Hematopoietic multipotent progenitor cell treated with erythropoietin and hydrocortisone succinate and interleukin-3 and kit ligand, for 15 days (in vitro differentiated cells): ENCODE data around the gene HOXA5.

ENCODE experiments used
- DNase-seq: peaks from one replicate; pipeline ENCODE4 v3.0.0-alpha.2; 2015; ENCODE audit warnings: low spot score

HOXA5 gene

DNA sequence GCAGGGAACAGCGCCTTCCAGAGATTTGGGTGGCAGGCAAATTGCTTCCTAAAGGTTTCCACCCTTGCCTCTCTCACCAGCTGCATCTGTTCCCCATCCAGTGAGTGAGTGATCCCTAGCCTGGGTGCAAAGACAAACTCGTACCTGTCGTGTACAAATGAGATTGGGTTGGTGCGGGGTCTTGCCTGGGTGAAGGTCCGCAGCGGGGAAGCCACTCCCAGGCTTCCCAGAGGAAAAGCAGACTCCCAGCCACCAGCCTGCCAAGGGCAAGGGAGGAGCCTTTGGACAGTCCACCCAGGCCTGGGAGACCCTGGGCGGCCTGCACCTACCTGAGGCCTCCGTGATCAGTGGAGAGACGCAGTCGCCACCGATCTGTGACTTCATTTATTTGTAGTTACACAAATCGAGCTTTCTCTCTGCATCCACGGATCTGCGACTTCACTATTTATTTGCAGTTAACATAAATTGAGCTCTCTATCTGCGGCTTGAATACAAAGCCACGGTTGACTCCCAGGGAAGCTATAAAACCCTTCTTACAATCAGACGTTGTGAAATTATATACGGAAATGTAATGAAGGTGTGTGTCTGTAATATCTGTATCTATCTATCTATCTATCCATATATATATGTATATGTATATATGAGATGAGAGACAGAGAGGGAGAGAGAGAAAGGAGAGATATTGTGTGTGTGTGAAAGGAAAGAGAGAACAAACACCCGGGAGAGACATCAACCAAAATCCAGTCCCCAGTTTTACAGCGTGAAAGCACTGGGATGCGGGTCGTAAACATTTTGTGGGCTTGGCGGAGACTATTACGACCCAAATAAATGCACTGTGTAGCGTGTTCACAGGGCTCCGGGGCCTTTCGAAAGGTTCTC is 16.0 kb upstream of the HOXA5 start:
- no peak for DNase-seq

DNA sequence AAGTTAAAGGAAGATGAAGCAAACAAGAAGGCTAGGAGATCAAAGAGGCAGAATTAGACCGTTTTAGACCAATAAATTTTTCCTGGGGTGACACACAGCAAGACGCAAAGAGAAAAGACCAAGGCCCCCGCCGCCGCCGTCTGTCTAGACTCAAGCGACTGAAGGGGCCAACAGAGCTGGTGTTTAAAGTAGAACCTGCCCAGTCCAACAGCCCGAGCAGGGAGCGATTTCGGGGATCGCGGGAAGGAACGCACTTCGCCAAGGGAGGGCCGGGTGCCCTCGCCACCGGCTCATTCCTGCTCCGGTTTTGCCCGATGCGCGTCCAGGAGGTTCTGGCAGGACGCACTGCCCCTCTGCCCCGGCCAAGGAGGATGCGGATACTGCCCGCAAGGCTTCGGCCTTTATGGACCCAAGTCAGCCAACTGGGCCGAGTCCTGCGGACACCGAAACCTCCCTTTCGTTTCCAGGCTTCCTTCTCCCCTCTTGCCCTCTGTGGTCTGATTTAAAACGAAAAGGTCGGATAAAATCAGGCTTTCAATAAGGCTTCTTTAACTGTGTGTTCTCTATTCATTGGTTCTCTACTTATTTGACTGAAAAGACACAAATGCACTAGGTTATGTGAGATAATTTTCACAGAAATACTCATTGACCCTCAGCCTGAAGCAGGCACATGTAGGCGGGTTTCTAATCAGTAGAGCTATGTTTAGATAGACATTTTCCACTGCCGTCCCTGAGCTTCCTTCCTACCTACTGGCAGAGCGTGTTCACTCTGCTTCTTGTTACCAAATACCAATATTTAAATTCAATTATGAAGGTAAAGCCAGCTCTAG is 15.2 kb upstream of the HOXA5 start:
- no peak for DNase-seq

- no peak for DNase-seq
Observed at GRCh38 chr7:27157702-27158431, 14.4 kb upstream of the HOXA5 start.

DNA sequence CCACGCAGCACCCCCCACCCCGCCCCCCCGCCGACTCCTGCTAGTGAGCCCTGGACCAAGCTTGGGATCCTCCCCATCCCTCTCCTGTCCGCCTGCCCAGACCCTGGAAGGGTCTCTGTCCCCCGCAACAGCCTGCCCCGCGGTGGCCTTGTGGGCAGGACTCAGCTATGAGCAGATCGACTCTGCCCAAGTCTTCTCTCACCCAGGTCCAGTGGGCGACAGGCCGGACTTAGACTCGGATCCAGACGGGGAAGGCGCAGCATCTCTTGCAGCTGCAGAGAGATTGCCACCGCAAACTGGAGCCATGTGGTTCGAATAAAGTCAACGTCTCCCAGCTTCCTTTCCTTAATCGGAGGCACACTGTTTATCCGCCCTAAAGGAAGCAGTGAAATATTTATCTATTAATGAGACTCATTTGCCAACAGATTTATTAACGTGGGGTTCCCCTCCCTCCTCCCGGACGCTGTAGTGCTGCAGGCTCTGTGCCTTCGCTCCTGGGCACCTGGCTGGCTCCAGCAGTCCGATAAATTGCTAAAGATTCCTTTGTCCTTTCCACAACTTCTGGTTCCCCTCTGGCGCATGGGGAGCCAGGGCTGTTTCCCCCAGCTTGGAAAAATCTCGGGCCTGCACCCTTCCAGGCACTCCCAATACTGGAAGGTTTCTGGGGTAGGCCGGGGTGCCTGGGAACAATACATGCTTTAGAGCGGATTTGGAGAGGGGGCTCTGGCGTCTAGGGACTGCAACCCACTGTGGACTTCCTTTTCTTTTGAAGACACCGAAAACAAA is 13.6 kb upstream of the HOXA5 start:
- no peak for DNase-seq

DNA sequence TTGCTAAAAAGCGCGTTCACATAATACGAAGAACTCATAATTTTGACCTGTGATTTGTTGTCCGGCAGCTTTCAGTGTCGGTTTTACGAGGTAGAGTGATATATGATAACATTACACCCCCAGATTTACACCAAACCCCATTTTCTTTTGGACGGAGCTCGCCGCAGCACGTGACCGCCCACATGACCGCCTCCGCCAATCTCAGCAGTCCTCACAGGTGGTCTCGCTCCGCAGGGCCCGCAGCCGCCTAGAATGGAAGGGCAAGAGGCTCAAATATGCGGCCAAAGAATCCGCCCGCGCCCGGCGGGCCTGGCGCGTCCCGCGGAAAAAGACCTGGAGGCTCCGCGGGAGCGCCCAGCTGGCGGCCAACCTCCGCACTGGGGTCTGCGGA is 13.0 kb upstream of the HOXA5 start, which contains the start of gene HOXA7:
TSS of gene HOXA7 (minus strand) at position 168 of the 391 bp plus-strand sequence. CDS start at position 38, 130 bp downstream.
- no peak for DNase-seq

- DNase-seq: no peak
Observed at GRCh38 chr7:27155816-27156507, 12.5 kb upstream of the HOXA5 start.

DNA sequence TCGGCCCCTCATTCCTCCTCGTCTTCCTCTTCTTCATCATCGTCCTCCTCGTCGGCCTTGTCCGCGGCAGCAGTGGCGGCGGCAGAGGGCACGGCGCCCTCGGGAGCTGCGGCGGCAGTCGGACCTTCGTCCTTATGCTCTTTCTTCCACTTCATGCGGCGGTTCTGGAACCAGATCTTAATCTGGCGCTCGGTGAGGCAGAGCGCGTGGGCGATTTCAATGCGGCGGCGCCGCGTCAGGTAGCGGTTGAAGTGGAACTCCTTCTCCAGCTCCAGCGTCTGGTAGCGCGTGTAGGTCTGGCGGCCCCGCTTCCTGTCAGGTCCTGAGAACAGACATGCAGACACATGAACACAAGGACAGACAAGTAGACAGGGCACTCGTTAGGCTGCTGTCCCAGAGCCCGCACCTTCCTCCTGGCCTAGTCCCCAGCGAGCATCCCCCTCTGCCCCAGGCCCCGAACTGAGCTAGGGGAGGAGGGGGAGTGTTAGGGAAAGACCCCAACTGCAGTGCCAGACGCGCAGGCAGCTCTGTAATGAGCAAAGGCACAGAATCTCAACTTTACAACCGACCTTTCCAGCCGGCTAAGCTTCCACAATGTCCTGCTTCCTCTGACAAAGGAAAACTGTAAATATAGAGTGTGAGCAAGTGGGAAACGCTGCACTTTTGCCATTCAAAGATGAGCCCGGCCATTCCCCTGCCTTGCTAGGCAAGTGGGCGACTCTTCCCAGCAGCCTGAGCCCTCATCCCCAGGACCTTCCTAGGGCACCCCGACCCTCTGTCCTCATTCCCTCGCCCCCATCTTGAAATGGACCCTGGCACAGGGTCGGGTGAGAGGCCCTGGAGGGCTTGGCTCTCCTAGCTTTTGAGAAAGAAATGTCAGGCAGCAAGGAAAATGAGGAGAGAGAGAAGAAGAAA is 11.7 kb upstream of the HOXA5 start:
- DNase-seq: no peak

DNA sequence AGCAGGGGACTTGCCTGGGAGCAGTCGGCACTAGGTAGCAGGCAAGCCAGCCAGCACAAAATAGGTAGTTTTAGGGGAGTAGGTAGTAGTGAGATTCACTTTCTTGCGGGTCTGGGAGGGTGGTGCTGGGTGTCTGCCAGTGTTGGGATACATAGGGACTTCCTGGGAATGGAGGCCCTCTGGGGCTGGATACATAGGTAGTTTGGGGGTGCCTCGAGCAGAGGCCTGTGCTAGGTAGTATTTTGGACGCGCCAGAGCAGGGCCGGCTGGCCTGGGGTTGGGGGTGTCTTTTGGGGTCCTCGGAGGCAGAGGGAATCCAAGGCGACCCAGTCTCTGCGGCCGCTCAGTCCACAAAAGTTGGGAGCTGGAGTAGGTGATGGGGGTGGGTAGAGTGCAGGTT is 10.9 kb upstream of the HOXA5 start:
- no peak for DNase-seq

- DNase-seq: no peak
Observed at GRCh38 chr7:27153526-27153925, 10.0 kb upstream of the HOXA5 start.

GRCh38 chr7:27152816-27153442 is 9.4 kb upstream of the HOXA5 start:
- DNase-seq: no peak

DNA sequence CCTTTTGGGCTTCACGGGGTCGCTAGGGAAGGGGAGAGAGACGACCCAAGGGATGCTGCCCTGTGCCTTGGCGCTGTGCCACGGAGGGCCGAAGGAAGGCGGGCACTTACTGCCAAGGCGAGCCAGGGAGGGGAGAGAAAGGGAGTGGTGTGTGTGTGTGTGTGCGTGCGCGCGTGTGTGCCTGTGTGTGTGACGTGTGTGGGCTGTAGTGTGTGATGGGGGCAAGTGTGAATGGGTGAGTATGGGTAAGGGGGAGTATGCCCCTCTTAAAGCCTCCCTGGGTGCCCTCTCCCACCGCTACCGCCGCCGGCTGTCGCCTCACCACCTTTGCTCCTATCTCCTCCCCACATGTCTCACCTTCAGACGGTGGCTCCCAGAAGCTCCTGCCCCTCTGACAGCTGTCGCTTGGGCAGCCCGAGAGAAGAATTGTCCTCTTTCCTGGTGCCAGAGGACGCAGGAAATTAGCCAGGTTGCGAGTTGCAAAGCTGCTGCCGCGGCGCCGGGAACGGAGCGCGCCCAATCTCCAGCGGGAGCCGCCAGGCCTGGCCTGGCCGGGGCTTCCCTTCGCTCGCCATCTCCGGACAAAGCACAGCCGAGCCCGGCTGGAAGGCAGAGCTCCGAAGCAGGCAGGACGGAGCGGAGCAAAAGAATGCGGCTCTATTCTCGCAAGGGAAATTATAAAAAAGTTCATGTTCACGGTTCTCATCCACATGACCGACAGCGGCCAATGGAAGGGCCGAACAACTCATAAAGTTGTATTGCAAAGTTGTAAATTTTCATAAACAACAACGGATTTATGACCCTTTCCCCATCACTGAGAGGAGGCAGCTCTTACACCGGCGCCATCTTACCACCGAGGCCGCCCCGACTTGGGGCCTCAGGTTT is 8.7 kb upstream of the HOXA5 start, which contains the start of gene HOXA3:
TSS of gene HOXA3 (minus strand) at position 653 of the 885 bp plus-strand sequence. CDS start 41,943 bp downstream, outside the sequence.
- DNase-seq: no peak

- no peak for DNase-seq
Observed at GRCh38 chr7:27151341-27151930, 8.0 kb upstream of the HOXA5 start.

GRCh38 chr7:27150568-27151340 is 7.3 kb upstream of the HOXA5 start:
- DNase-seq: peak; percentile 40

- DNase-seq: no peak
Observed at GRCh38 chr7:27149842-27150567, 6.5 kb upstream of the HOXA5 start.

DNA sequence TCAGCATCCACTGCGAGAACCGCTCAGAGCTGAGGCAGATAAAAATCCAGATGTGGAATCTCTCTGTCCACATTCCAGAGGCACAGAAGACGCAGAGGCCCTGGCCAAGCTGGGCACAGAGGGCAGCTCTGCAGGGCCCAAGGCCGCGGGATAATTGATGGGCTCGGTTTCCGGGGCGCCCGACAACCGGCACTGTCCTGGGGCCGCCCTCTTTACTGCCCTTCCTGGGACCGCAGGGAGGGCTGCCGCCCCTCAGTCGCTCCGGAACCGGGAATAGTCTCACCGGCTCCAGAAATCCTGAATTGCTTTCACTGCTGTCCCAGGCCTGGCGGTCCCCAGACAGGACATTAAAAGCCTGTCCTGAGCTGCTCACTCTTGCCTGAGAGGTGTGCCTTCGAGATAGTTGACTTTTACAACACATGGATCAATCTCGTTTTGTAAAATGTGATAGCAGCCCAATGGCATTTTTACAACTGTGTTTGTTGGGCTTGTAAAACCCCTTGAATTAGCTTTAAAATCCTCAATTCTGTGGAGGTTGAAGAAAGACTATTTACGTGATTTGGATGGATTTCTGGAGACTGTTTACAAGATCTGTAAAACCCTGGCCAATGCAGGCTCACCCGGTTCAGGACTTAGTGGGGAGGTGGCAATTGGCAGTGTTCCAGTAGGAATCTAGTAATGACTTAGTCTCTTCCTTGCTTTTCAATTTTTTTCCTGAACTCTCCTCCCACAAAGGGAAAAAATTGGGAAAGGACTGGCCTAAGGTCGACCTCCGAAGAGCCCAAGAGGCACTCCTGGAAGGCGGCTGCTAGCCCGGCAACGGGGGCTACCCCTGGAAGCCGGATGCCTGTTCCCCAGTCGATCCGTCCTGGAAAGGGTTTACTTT is 5.5 kb upstream of the HOXA5 start:
- no peak for DNase-seq
